NCI-H128 (cell line): ENCODE data around the gene SLC13A1.
"Not testable (repeated sequence)": the region's sequence is repeated elsewhere in the genome, so short reads cannot be mapped to it uniquely, and the experiment has no call there.

Experiments
- DNase-seq: peaks from one replicate; lab custom pipeline; 2025; ENCODE audit not compliant: unreplicated experiment; lab: John Stamatoyannopoulos, UW

Gene SLC13A1

DNA sequence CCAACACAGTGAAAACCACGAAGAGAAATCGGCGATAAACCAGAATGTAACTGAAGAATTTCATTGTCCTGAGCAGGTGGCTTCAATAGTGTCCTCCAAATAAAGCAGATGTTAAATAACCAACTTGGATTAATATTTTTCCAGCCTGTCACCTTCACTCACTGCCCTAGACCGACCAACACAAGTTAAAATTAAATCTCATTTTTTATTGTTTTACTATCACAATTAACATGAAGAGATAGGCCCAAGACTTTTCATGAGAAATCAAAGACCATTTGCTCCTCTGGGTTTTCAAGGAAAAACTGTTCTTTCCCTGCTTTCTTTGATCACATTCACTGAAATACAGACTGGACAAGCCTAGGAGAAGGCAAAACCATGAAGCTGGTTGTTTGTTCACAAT is at the start of gene SLC13A1:
SLC13A1 (minus strand) TSS at position 87 of the 400 bp plus-strand sequence; CDS start at position 64, 23 bp downstream.
- DNase-seq: no peak

DNA sequence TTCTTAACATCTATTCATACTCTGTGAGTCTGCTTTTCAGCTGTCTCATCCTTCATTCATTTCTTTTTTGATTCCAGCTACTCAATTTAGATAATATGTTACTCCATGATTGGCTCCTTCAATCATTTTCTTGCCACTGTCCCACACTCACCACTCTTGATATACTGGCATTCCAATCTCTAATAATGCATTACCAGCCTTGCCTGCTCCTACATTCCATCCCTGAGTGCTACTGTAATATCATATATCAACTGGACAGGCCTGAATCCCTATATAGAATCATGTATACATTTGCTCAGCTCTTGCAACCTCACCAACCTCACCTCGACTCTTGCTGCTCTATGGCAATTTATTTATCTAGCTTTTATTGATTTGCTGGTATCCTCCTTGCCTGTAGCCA is 45.0 kb upstream of the SLC13A1 start:
- DNase-seq: no peak

- DNase-seq: no peak
Measured at GRCh38 chr7:123242467-123243092, 42.8 kb upstream of the SLC13A1 start.

DNA sequence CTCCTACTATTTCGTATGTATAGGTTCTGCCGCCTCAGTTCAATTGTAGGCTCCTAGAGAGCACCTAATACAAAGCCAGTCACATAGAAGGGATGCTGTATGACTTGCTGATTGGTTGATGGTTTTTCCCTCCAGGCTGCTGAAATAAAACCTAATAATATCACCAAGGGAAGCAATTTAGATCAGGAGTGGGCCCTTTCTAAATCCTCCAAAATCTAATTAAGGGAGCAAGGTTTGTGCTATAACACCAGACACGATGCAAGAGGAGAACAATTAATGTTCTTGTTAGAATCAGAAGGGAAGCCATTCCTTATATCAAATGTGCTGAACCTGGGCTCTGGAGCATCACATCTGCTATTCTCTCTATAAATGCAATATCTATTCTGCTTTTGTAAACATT is 42.0 kb upstream of the SLC13A1 start:
- DNase-seq: no peak

DNA sequence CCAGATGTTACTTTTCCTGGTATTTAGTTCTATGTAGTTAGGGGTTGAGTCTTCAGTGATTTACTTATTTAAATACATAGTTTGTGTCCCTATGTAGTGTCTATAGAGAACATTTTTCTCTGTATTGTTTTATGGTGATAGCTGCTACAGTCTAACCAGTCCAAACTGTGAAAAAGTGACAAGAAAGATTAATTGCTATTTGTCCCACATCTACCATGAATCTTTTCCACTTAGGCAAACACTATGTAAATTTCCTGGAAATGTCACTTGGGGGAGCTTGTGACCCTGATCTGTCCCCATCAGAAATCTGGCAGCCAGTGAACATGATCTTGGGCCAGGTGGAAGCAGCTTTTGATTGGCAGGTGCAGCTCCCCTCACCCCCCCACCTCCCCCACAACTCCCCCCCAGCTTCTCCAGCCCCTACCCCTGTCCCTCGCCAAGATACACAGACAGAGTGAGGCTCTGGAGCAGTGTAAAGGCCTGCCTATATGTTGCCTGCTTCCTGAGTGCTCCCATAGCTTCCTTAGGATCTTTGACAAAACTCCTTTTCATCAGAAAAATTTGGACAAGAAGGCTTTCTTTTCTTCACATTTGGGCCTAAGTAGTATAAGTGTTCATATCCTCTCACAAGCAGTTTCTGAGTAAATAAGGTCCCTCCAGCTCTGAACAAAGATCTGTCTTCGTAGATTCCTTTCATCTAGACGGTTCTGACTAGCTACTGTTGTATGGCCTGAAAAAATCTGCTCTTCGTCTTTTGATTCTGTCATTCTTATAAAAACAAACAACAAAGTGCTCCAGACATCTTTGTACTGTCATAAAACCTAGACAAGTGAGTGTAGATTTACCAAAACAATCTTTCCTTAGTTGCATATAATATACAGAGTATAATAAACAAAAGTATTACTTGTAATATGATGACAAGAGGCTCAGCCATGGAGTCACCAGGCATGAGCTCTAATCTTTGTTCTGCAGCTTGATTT is 31.5 kb upstream of the SLC13A1 start:
- no peak for DNase-seq

GRCh38 chr7:123230603-123231002 is 30.8 kb upstream of the SLC13A1 start:
- DNase-seq: no peak

GRCh38 chr7:123230147-123230546 is 30.4 kb upstream of the SLC13A1 start:
- DNase-seq: no peak

- DNase-seq: no peak
Measured at GRCh38 chr7:123229426-123229825, 29.7 kb upstream of the SLC13A1 start.

DNA sequence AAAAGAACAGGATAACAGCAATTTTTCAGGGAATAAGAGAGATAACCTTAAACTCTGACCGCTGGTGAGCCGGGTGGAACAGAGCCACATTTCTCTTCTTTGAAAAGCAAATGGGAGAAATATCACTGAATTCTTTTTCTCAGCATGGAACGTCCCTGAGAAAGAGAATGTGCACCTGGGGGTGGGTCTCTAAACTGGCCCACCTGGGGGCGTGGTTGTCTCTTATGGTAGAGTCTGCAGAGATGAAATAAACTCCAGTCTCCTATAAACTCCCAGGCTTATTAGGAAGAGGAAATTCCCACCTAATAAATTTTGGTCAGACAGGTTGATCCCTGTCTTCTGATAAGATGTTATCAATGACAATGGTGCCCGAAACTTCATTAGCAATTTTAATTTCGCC is 27.9 kb upstream of the SLC13A1 start:
- not testable (repeated sequence) for DNase-seq

DNA sequence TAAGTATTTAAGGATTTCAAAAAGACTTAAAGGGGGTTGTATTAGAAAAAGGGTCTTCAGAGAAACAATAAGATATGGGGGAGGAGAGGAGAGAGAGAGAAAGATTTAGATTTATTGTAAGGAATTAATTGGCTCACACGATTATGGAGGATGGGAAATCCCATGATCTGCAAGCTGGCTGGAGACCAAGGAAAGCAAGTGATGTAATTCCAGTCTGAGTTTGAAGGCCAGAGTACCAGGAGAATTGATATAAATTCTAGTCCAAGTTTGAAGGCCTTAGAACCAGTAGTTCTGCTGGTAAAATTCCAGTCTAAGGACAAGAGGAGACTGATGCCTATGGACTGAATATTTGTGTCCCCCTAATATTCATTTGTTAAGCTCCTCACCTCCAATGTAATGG is 20.6 kb upstream of the SLC13A1 start:
- DNase-seq: no peak

DNA sequence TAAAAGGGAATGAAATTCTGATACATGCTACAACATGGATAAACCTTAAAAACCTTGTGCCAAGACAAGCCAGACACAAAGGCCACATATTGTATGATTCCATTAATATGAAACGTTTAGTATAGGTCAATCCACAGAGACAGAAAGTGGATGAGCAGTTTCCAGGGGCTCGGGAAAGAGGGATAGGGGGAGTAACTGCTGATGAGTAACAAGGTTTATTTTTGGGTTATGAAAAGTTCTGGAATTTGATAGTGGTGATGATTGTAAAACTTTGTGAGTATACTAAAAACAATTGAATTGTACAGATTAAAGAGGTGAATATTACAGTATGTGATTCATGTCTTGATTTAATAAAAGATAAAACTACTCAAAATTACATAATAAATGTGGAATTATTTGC is 19.1 kb upstream of the SLC13A1 start:
- no peak for DNase-seq

- DNase-seq: no peak
Measured at GRCh38 chr7:123216825-123217224, 17.1 kb upstream of the SLC13A1 start.

GRCh38 chr7:123215350-123215749 is 15.6 kb upstream of the SLC13A1 start:
- DNase-seq: no peak

- no peak for DNase-seq
Measured at GRCh38 chr7:123211545-123211944, 11.8 kb upstream of the SLC13A1 start.

GRCh38 chr7:123210986-123211385 is 11.2 kb upstream of the SLC13A1 start:
- DNase-seq: no peak

DNA sequence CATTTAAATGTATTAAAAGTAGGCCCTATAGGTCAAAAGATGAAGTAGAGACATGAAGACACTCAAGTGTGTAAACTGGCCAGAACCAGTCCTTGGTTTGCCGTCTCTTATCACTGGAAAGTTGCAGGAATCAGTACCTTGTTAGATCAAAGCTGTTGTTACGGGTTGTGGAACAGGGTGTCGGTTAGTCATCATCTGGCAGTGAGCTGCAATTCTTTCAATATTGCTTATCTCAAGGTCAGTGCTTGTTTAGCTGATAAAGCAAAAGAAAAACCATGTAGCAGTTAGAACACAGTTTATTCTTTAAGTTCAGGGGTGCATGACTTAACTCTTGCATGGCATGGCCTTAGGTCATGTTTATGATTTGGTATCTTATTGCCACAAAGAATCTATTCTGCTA is 10.0 kb upstream of the SLC13A1 start:
- no peak for DNase-seq

DNA sequence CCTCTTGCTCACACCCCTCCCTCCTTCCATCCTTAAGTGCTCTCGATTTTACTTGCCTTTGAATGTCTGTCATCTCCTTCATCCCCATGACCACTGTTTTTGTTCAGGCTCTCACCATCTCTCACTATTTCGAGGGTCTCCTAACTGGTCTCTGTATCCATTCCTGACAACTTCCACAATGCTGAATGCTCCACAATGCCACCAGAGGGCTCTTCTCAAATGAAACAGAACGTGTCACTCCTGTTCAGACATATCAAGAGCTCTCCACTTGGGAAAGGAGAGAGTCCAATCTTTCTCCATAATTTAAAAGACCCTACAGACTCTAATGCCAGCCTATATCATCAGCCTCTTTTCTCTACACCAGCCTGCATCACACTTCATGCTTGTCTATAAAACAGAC is 9.0 kb upstream of the SLC13A1 start:
- no peak for DNase-seq

GRCh38 chr7:123204206-123204835 is 4.6 kb upstream of the SLC13A1 start:
- no peak for DNase-seq

GRCh38 chr7:123201901-123202300 is 2.1 kb upstream of the SLC13A1 start:
- no peak for DNase-seq

- DNase-seq: no peak
Measured at GRCh38 chr7:123198668-123199652, 809 bp downstream of the SLC13A1 start.

- no peak for DNase-seq
Measured at GRCh38 chr7:123198111-123198510, 1.7 kb downstream of the SLC13A1 start.
